GM13976 (cell line): ENCODE measurements around the gene IL13RA2.

Source experiments
- DNase-seq: peaks from one replicate; pipeline ENCODE4 v3.0.0; 2012; ENCODE audit warnings: low spot score
- in situ Hi-C: fragments of 300-500 bp; cut with MboI; formaldehyde crosslinking; loops from one replicate; pipeline ENCODE4 v1.12.0; 2022; ENCODE audit warnings: low sequenced_read_pairs, mixed read lengths, inconsistent platforms; ENCODE audit not compliant: unreplicated experiment
- TF ChIP-seq, protein P1 (sequence below): IDR thresholded peaks from 2 replicates; pipeline ENCODE4 v1.5.1; 2012; ENCODE audit warnings: borderline replicate concordance, mild to moderate bottlenecking; ENCODE audit not compliant: insufficient read depth; ENCODE audit errors: extremely low read depth, missing control alignments, control extremely low read depth

IL13RA2 gene

GRCh38 chrX:115017455-115017854 is at the start of gene IL13RA2:
TSS of gene IL13RA2 (minus strand) at chrX:115017616. CDS start at chrX:115017269, 347 bp downstream.
- TF ChIP-seq, protein P1, sequence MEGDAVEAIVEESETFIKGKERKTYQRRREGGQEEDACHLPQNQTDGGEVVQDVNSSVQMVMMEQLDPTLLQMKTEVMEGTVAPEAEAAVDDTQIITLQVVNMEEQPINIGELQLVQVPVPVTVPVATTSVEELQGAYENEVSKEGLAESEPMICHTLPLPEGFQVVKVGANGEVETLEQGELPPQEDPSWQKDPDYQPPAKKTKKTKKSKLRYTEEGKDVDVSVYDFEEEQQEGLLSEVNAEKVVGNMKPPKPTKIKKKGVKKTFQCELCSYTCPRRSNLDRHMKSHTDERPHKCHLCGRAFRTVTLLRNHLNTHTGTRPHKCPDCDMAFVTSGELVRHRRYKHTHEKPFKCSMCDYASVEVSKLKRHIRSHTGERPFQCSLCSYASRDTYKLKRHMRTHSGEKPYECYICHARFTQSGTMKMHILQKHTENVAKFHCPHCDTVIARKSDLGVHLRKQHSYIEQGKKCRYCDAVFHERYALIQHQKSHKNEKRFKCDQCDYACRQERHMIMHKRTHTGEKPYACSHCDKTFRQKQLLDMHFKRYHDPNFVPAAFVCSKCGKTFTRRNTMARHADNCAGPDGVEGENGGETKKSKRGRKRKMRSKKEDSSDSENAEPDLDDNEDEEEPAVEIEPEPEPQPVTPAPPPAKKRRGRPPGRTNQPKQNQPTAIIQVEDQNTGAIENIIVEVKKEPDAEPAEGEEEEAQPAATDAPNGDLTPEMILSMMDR: no peak
- in situ Hi-C loops: no loop called here
- no peak for DNase-seq

- in situ Hi-C loops: no loop called here
- TF ChIP-seq, protein P1: no peak
Observed at GRCh38 chrX:115065304-115065703, 47.9 kb upstream of the IL13RA2 start.

DNA sequence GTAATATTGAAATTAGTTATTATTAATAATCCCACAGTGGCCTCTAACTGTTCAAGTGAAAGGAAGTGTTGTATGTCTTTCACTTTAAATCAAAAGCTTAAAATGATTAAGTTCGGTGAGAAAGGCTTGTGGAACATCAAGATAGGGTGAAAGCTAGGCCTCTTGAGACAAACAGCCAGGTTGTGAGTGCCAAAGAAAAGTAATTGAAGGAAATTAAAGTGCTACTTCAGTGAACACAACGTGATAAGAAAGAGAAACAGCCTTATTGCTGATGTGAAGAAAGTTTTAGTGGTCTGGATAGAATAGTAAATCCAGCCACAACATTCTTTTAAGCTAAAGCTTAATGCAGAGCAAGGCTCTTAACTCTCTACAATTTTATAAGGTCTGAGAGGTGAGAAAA is 42.6 kb upstream of the IL13RA2 start:
- in situ Hi-C loops: no loop called here
- TF ChIP-seq, protein P1: no peak
- DNase-seq: no peak

More at GRCh38 chrX:115065304-115065703, 47.9 kb upstream of the IL13RA2 start:
- no peak for DNase-seq

DNA sequence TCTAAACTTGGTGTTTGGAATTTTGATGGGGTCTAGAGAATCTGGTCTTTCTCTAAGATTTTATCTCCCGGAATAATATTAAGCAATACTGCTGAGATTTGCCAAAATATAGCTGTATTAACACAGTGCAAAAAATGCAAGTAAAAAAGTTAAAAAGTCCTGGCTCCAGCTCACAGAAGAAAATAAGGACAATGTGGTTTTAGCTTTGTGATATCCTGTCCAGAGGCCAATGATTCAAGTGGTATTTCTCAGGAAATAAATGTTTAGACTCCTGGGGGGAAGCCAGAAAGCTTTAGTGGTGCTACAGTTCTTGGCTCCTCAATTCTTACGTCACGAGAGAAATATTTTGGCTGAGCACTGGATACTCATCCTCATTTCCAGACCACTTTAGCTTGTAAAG is 40.9 kb upstream of the IL13RA2 start:
- DNase-seq: no peak
- in situ Hi-C loops: no loop called here
- TF ChIP-seq, protein P1: no peak

DNA sequence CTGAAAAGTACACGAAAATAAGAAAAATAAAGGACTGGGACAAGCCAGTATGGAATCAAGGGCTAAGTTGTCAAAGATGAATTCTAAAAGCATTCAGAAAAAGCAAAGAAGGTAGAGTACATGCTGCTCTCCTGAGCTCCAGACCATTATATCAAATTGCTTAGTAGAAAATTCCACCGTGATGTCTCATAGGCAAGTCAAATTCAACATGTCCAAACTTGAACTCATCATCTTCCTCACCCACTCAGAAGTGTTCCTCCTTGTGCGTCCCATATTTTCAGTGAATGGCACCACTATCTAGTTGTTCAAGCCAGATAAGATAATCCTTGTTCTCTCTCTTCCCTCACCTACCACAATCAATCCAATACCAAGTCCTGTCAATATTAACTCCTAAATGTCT is 37.5 kb upstream of the IL13RA2 start:
- in situ Hi-C loops: no loop called here

GRCh38 chrX:115053223-115053622 is 35.8 kb upstream of the IL13RA2 start:
- in situ Hi-C loops: no loop called here
- TF ChIP-seq, protein P1: no peak
- no peak for DNase-seq

More for the DNA sequence above, 37.5 kb upstream of the IL13RA2 start:
- no peak for DNase-seq
- TF ChIP-seq, protein P1: no peak

- DNase-seq: no peak
- in situ Hi-C loops: no loop called here
- TF ChIP-seq, protein P1: no peak
Observed at GRCh38 chrX:115047715-115048114, 30.3 kb upstream of the IL13RA2 start.
